Immature natural killer cell (primary cell): ENCODE data around the gene PHAX. TPM values are rescaled to one million over a fixed set of nuclear protein-coding genes. Genes with fewer than 3 reads are reported as not detected.
"Not testable (repeated sequence)": the region's sequence is repeated elsewhere in the genome, so short reads cannot be mapped to it uniquely, and the experiment has no call there.

Experiments
- DNase-seq, 3 donors: peaks; one replicate each; pipeline ENCODE4 v3.0.0; 2022; ENCODE audit warnings: mixed read lengths in 1 of 3
- H3K27ac Mint-ChIP-seq, 6 donors: one replicate each; pipeline ENCODE4 v1.8.0; 2020; ENCODE audit warnings: mixed read lengths in 6 of 6, mild to moderate bottlenecking in 5 of 6, inconsistent platforms in 4 of 6, moderate library complexity in 3 of 6
- H3K27me3 Mint-ChIP-seq, 3 donors: one replicate each; pipeline ENCODE4 v1.8.0; 2020 to 2021; ENCODE audit warnings: low read depth in 3 of 3, mild to moderate bottlenecking in 3 of 3, mixed read lengths in 3 of 3, moderate library complexity in 3 of 3, inconsistent platforms in 1 of 3
- H3K36me3 Mint-ChIP-seq, 3 donors: one replicate each; pipeline ENCODE4 v1.8.0; 2020; ENCODE audit warnings: mixed read lengths in 3 of 3, inconsistent platforms in 2 of 3, mild to moderate bottlenecking in 2 of 3
- H3K4me1 Mint-ChIP-seq, 2 donors: one replicate each; pipeline ENCODE4 v1.8.0; 2020; ENCODE audit warnings: inconsistent platforms in 2 of 2, mild to moderate bottlenecking in 2 of 2, mixed read lengths in 2 of 2, moderate library complexity in 1 of 2
- H3K4me3 Mint-ChIP-seq, 5 donors: one replicate each; pipeline ENCODE4 v1.8.0; 2020; ENCODE audit warnings: mild to moderate bottlenecking in 5 of 5, mixed read lengths in 5 of 5, inconsistent platforms in 3 of 5, moderate library complexity in 3 of 5
- H3K9me3 Mint-ChIP-seq, 6 donors: one replicate each; pipeline ENCODE4 v1.8.0; 2020; ENCODE audit warnings: mild to moderate bottlenecking in 6 of 6, mixed read lengths in 6 of 6, inconsistent platforms in 4 of 6, moderate library complexity in 3 of 6
- polyA plus RNA-seq, 3 donors: library from polyadenylated mRNA; unstranded; fragments of 300-500 nt; fragmentation: Illumina TruSeq; gene quantifications; one replicate each; pipeline ENCODE4 v1.2.3, GENCODE V29; 2021

The PHAX gene
- polyA plus RNA-seq, 3 donors from 2014 or later = 49.3 to 109 (median 70.5) TPM

DNA sequence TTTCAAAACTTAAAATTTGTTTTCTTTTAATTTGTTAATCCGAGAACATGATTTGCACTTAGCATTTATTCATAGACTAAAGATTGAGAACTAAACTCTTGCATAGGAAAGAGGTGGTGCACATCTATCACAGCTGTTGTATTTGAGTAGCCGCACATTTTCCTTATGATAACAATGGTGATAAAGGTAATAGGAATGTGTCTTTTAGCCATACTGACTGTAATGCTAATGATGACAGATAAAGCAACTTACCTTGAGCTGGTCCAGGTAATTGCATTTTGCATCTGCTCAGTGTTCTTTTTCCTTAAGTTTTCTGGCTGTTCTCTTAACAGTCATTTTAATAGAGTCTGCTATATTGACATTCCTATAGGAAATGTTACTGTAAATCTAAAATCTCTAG is 19.0 kb downstream of the PHAX start:
- no peaks in the 10 kb centered on the region for H3K9me3 Mint-ChIP-seq
- no peak for DNase-seq
- H3K27ac Mint-ChIP-seq = no peak overlapping the region
- peaks cover 0 to 2% (median 0%) of the 10 kb centered on the region in 3 donors for H3K27me3 Mint-ChIP-seq
- H3K4me3 Mint-ChIP-seq = no peak overlapping the region
- H3K4me1 Mint-ChIP-seq = peaks cover 0 to 7% of the 10 kb centered on the region in 2 donors
- peaks cover 6 to 22% (median 14%) of the 10 kb centered on the region in 3 donors for H3K36me3 Mint-ChIP-seq

DNA sequence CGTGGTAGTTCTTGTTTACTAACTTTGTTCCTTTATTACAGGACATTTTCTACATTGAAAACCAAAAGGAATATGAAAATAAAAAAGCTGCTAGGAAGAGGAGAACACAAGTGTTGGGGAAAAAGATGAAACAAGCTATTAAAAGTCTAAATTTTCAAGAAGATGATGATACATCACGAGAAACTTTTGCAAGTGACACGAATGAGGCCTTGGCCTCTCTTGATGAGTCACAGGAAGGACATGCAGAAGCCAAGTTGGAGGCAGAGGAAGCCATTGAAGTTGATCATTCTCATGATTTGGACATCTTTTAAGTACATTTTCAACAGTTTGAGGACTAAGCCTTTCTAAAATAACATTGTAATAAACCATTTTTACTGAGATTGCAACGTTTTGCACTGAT is 23.8 kb downstream of the PHAX start:
- peaks cover 0 to 2% (median 0%) of the 10 kb centered on the region in 3 donors for H3K27me3 Mint-ChIP-seq
- no peaks in the 10 kb centered on the region for H3K9me3 Mint-ChIP-seq
- H3K4me3 Mint-ChIP-seq = no peak overlapping the region
- DNase-seq = no peak
- H3K27ac Mint-ChIP-seq = no peak overlapping the region
- no peaks in the 10 kb centered on the region for H3K4me1 Mint-ChIP-seq
- peaks cover 6 to 22% (median 15%) of the 10 kb centered on the region in 3 donors for H3K36me3 Mint-ChIP-seq

DNA sequence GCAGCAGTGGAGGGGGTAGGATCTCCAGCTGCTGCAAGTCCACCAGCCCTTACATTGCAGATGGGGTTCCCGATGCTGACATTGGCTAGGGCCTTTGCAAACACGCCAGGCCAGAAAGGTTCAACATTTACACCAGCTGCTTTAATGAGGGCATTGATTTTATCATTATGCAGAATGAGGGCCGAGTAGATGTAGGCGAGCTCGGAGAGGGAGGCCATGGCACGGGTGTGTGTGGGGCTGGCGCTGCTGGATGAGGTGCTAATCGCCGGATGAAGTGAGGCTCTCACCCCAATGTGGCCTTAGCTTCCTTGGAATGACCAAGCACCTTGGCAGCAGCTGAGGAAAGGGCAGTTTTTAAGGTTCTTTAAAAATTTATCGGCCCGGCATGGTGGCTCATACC is 27.4 kb downstream of the PHAX start:
- H3K36me3 Mint-ChIP-seq = peaks cover 6 to 20% (median 15%) of the 10 kb centered on the region in 3 donors
- H3K9me3 Mint-ChIP-seq = no peaks in the 10 kb centered on the region
- H3K4me1 Mint-ChIP-seq = no peaks in the 10 kb centered on the region
- peak overlapping the region in 1 of 6 donors; percentile 20 for H3K27ac Mint-ChIP-seq
- H3K27me3 Mint-ChIP-seq = peaks cover 0 to 2% (median 0%) of the 10 kb centered on the region in 3 donors
- DNase-seq = no peak
- H3K4me3 Mint-ChIP-seq = no peak overlapping the region

DNA sequence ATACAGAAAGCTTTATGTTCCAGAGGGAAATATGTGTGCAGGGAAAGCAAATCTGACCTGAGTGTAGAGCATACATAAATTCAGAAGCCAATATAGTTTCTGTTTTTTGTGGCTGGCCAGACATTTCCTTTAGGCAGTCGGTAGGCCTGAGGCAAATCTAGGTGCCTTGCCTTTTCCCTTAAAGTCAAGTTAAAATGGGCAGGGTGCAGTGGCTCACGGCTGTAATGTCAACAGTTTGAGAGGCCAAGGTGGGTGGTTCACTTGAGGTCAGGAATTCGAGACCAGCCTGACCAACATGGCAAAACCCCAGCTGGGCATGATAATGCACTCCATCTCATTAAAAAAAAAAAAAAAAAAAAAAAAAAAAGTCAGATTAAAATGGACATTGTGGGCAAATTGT is 31.2 kb downstream of the PHAX start:
- Mint-ChIP-seq H3K9me3 (no peaks in the 10 kb centered on the region), H3K36me3 (peaks cover 0 to 4% (median 0%) of the 10 kb centered on the region in 3 donors), H3K4me1 (no peaks in the 10 kb centered on the region), H3K27ac (no peak overlapping the region), H3K4me3 (no peak overlapping the region), H3K27me3 (peaks cover 1 to 6% (median 2%) of the 10 kb centered on the region in 3 donors)
- DNase-seq = no peak

DNA sequence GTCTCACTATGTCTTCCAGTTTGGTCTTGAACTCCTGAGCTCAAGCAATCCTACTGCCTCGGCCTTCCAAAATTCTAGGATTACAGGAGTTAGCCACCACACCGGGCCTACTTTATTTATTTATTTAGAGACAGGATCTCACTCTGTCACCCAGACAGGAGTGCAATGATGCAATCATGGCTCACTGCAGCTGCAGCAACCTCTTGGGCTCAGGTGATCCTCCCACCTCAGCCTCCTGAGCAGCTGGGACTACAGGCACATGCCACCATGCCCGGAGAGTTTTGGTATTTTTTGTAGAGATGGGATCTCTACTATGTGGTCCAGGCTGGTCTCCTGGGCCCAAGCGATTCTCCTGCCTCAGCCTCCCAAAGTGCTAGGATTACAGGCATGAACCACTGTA is 32.8 kb downstream of the PHAX start:
- H3K27ac Mint-ChIP-seq = no peak overlapping the region
- H3K27me3 Mint-ChIP-seq = peaks cover 4 to 5% (median 5%) of the 10 kb centered on the region in 3 donors
- no peaks in the 10 kb centered on the region for H3K36me3 Mint-ChIP-seq
- DNase-seq = no peak
- H3K4me3 Mint-ChIP-seq = no peak overlapping the region
- H3K9me3 Mint-ChIP-seq = no peaks in the 10 kb centered on the region
- H3K4me1 Mint-ChIP-seq = no peaks in the 10 kb centered on the region

DNA sequence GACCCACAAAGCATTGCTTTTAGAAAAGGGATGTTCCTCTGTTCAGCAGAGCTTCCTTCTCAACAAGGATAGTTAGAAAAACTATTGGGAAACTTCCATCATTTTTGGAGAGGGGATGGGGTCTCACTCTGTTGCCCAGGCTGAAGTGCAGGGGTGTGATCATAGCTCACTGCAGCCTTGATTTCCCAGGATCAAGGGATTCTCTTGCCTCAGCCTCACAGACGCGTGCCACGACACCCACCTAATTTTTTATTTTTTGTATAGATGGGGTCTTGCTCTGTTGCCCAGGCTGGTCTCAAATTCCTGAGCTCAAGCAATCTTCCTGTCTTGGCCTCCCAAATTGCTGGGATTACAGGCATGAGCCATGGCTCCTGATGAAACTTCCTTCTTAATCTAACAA is 34.8 kb downstream of the PHAX start:
- H3K27ac Mint-ChIP-seq = no peak overlapping the region
- H3K27me3 Mint-ChIP-seq = peaks cover 4 to 8% (median 5%) of the 10 kb centered on the region in 3 donors
- H3K36me3 Mint-ChIP-seq = no peaks in the 10 kb centered on the region
- H3K4me3 Mint-ChIP-seq = no peak overlapping the region
- H3K9me3 Mint-ChIP-seq = no peaks in the 10 kb centered on the region
- no peaks in the 10 kb centered on the region for H3K4me1 Mint-ChIP-seq
- DNase-seq = no peak

DNA sequence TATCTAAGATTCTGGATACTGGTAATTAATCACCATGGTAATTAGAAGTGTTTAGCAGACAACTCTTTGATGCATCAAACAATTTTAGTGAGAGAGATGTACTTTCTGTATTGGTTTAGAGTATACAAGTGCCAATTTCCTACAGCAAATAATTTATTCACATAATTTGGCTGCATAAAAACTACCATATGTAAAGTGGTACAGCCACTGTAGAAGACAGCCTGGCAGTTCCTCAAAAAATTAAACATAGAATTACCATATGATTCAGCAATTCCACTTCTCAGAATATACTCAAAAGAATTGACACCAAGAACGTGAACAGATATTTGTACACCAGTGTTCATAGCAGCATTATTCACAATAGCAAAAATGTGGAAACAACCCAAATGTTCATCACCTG is 36.2 kb downstream of the PHAX start:
- H3K27ac Mint-ChIP-seq = no peak overlapping the region
- H3K27me3 Mint-ChIP-seq = peaks cover 4 to 8% (median 5%) of the 10 kb centered on the region in 3 donors
- H3K36me3 Mint-ChIP-seq = no peaks in the 10 kb centered on the region
- DNase-seq = no peak
- H3K4me1 Mint-ChIP-seq = no peaks in the 10 kb centered on the region
- H3K4me3 Mint-ChIP-seq = no peak overlapping the region
- H3K9me3 Mint-ChIP-seq = no peaks in the 10 kb centered on the region

DNA sequence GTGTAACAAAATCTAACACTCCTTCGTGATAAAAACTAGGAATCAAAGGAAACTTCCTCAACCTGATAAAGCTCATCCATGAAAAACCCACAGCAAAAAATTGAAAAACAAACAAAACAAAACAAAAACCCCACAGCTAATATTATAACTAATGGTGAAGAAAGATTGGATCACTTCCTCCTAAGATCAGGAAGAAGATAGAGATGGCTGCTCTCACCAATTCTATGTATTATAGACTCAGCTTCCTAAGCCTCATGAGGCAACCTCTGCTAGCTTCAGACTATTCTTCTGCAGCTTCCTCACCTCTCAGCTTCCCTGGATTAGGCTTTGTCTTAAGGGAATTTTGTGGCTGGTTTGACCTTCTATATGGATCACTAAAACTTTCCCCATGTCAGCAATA is 40.1 kb downstream of the PHAX start:
- Mint-ChIP-seq H3K4me3 (no peak overlapping the region), H3K27ac (no peak overlapping the region), H3K36me3 (peaks cover 0 to 7% (median 0%) of the 10 kb centered on the region in 3 donors), H3K27me3 (peaks cover 3 to 8% (median 4%) of the 10 kb centered on the region in 3 donors), H3K9me3 (peaks cover 0 to 7% (median 2%) of the 10 kb centered on the region in 6 donors), H3K4me1 (no peaks in the 10 kb centered on the region)
- DNase-seq = no peak

DNA sequence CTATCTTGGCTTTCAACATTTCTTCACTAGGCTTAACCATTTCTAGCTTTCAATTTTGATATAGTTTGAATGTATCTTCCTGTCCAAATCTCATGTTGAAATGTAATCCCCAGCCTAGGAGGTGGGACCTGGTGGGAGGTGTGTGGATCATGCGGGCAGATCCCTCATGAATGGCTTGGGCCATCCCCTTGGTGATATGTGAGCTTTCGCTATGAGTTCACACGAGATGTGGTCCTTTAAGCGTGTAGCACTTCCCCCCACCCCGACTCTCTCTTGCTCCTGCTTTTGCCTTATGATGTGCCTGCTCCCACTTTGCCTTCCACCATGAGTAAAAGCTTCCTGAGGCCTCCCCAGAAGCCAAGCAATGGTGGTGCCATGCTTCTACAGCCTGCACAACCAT is 40.6 kb downstream of the PHAX start:
- Mint-ChIP-seq H3K36me3 (peaks cover 0 to 7% (median 0%) of the 10 kb centered on the region in 3 donors), H3K27ac (no peak overlapping the region), H3K4me1 (no peaks in the 10 kb centered on the region), H3K4me3 (no peak overlapping the region), H3K27me3 (peaks cover 3 to 8% (median 4%) of the 10 kb centered on the region in 3 donors), H3K9me3 (peaks cover 0 to 7% (median 2%) of the 10 kb centered on the region in 6 donors)
- DNase-seq = no peak

DNA sequence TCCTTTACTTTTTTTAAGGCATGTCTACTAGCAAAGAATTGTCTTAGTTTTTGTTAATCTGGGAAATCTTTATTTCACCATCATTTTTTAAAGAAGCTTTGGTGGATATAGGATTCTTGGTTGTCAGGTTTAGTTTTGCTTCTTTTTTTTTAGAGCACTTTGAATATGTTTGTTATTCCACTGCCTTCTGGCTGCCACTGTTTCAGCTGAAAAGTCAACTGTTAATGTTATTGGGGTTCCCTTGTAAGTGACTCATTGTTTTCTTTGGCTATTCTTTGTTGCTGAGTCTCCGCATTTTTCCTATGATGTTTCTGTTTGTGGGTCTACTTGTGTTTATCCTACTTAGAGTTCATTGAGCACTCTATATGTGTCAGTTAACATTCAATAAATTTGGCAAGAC is 44.4 kb downstream of the PHAX start:
- no peak for DNase-seq
- Mint-ChIP-seq H3K27me3 (peaks cover 0 to 3% (median 2%) of the 10 kb centered on the region in 3 donors), H3K36me3 (peaks cover 0 to 10% (median 0%) of the 10 kb centered on the region in 3 donors), H3K27ac (no peak overlapping the region), H3K9me3 (peaks cover 0 to 7% (median 2%) of the 10 kb centered on the region in 6 donors), H3K4me3 (no peak overlapping the region), H3K4me1 (no peaks in the 10 kb centered on the region)

DNA sequence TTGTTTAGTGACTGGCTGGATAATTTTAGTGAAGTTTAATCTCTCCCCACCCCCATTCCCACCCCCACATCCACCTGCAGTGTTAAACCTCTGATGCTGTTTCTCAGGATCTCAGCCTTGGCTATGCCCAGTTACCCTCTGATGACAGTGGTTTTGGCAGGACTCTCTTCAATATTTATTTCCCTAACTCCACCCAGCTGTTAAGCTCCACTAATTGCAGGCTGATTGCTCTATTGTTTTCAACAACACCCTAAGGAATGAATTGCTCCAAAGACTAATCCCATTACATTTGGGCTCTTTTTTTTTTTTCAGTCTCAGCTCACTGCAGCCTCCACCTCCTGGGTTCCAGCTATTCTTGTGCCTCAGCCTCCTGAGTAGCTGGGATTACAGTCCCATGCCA is 46.3 kb downstream of the PHAX start:
- H3K9me3 Mint-ChIP-seq = peaks cover 0 to 7% (median 2%) of the 10 kb centered on the region in 6 donors
- no peak for DNase-seq
- peaks cover 0 to 10% (median 0%) of the 10 kb centered on the region in 3 donors for H3K36me3 Mint-ChIP-seq
- H3K27ac Mint-ChIP-seq = no peak overlapping the region
- peaks cover 0 to 3% (median 0%) of the 10 kb centered on the region in 3 donors for H3K27me3 Mint-ChIP-seq
- no peaks in the 10 kb centered on the region for H3K4me1 Mint-ChIP-seq
- no peak overlapping the region for H3K4me3 Mint-ChIP-seq

DNA sequence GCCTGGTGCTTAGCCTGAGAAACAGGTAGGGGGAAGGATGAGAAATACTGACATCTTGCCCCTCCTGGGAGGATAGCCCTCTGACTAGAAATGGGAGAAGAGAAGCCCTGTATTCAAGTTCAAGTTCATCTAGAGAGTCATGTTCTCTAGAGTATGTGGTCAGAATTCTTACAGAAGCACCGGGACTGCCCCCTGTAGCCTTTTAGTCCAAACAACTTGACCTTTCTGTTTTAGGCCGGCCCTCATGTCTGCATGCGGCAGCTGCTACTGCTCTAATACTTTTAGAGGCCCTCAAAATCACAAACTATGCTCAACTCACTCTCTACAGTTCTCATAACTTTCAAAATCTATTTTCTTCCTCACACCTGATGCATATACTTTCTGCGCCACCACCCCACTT is 47.7 kb downstream of the PHAX start:
- Mint-ChIP-seq H3K4me3 (no peak overlapping the region), H3K9me3 (peaks cover 0 to 7% (median 2%) of the 10 kb centered on the region in 6 donors), H3K36me3 (peaks cover 0 to 10% (median 0%) of the 10 kb centered on the region in 3 donors), H3K27ac (no peak overlapping the region), H3K27me3 (peaks cover 0 to 3% (median 0%) of the 10 kb centered on the region in 3 donors), H3K4me1 (no peaks in the 10 kb centered on the region)
- DNase-seq = no peak

DNA sequence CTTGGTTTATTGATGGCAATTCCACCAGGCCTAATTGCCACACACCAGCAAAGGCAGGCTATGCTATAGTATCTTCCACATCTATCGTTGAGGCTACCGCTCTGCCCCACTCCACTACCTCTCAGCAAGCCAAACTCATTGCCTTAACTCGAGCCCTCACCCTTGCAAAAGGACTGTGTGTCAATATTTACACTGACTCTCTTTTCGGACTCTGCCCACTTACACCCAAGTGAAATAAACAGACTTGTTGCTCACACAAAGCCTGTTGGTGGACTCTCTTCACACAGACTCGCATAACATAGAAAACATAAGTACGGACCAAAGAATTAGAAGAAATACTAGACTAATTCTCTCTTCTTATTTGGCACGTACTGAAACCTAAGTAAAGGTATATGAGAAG is 48.3 kb downstream of the PHAX start:
- DNase-seq, H3K36me3 Mint-ChIP-seq, H3K4me3 Mint-ChIP-seq, H3K4me1 Mint-ChIP-seq, H3K9me3 Mint-ChIP-seq, H3K27me3 Mint-ChIP-seq, H3K27ac Mint-ChIP-seq: not testable (repeated sequence)

DNA sequence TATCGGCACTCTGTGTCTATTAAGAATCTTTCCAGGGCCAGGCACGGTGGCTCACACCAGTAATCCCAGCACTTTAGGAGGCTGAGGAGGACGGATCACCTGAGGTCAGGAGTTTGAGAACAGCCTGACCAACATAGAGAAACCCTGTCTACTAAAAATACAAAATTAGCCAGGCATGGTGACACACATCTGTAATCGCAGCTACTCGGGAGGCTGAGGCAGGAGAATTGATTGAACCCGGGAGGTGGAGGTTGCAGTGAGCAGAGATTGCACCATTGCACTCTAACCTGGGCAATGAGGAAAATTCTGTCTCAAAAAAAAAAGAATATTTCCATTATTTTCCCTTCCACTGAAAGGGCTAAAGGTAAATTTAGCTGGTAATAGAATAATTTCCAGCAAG is 49.0 kb downstream of the PHAX start:
- not testable (repeated sequence) for H3K36me3 Mint-ChIP-seq, H3K27me3 Mint-ChIP-seq, H3K4me3 Mint-ChIP-seq, H3K9me3 Mint-ChIP-seq, H3K27ac Mint-ChIP-seq, DNase-seq, H3K4me1 Mint-ChIP-seq

DNA sequence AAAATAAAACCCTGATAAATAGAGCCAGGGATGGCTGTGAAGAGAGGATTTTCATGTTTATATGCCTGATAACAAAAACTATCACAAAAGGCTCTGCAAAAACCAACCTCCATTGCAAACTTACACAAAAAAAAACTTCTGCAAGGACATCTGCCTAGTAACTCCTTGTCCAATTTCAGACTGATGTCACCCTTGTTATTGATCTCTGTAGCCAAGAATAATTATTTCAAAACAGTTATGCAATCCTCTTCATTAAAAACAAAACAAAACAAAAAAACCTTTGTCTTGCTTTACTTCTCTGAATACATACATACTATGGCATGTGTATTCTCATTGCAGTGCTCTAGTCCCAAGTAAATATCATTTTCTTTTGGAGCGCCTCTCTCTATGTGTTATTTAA is 49.7 kb downstream of the PHAX start:
- H3K27ac Mint-ChIP-seq = no peak overlapping the region
- H3K36me3 Mint-ChIP-seq = peaks cover 0 to 6% (median 0%) of the 10 kb centered on the region in 3 donors
- no peaks in the 10 kb centered on the region for H3K4me1 Mint-ChIP-seq
- H3K27me3 Mint-ChIP-seq = peaks cover 0 to 1% (median 0%) of the 10 kb centered on the region in 3 donors
- peaks cover 0 to 3% (median under 1%) of the 10 kb centered on the region in 6 donors for H3K9me3 Mint-ChIP-seq
- no peak for DNase-seq
- H3K4me3 Mint-ChIP-seq = no peak overlapping the region
